AG10803 (cell line): ENCODE results near the gene RFPL3.
"Not testable (repeated sequence)": the region's sequence is repeated elsewhere in the genome, so short reads cannot be mapped to it uniquely, and the experiment has no call there.

Source experiments
- DNase-seq: peaks from one replicate; pipeline ENCODE4 v3.0.0; 2010; ENCODE audit warnings: low read depth
- H3K4me3 ChIP-seq: 2 replicates; pipeline ENCODE4 v1.5.1; 2011; ENCODE audit warnings: mild to moderate bottlenecking, low read length, control low read depth
- TF ChIP-seq, protein P1 (sequence below): conservative IDR thresholded peaks from 2 replicates; pipeline ENCODE4 v1.5.1; 2011; ENCODE audit warnings: mild to moderate bottlenecking, low read length, control low read depth, inconsistent platforms

Gene RFPL3

DNA sequence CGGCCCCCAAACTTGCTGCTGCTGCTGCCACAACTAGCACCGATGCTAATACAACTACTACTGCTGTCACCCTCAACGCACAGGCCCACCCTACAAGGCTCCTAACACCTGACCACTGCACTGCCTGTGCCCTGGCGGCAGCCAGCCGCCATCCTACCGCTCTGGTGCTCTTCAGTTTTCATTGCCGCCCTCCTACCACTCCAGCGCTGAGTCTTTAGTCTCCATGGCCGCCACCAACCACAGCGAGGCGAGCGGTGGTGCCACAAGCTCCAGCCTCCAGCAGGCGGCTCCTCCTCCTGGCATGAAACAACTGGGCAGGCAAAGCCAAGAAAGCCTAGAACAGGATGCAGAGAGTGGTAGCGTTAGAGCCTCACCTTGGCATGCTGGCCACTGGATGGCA, 5.0 kb upstream of the RFPL3 start:
- H3K4me3 ChIP-seq: no peak overlapping the region
- TF ChIP-seq, protein P1, sequence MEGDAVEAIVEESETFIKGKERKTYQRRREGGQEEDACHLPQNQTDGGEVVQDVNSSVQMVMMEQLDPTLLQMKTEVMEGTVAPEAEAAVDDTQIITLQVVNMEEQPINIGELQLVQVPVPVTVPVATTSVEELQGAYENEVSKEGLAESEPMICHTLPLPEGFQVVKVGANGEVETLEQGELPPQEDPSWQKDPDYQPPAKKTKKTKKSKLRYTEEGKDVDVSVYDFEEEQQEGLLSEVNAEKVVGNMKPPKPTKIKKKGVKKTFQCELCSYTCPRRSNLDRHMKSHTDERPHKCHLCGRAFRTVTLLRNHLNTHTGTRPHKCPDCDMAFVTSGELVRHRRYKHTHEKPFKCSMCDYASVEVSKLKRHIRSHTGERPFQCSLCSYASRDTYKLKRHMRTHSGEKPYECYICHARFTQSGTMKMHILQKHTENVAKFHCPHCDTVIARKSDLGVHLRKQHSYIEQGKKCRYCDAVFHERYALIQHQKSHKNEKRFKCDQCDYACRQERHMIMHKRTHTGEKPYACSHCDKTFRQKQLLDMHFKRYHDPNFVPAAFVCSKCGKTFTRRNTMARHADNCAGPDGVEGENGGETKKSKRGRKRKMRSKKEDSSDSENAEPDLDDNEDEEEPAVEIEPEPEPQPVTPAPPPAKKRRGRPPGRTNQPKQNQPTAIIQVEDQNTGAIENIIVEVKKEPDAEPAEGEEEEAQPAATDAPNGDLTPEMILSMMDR: no peak
- DNase-seq: no peak

DNA sequence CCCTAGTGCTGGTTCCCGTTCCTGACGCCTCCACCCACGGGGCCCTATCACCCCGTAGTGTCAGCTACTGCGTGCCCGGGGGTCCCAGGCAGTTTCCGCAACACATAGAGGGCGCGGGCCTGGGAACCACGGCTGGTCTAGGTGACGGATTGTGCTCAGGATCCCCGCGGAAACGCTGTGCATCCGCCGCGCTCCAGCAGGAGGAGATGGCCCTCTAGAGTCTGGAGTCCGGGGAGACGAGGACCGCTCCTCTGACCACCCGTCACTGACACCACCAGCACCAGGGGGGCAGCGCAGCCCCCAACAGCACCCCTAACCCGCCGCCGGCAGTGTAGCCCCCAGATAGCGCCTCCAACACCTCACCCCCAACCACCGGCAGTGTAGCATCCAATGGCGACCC, 4.4 kb upstream of the RFPL3 start:
- H3K4me3 ChIP-seq: no peak overlapping the region
- TF ChIP-seq, protein P1: no peak
- no peak for DNase-seq

DNA sequence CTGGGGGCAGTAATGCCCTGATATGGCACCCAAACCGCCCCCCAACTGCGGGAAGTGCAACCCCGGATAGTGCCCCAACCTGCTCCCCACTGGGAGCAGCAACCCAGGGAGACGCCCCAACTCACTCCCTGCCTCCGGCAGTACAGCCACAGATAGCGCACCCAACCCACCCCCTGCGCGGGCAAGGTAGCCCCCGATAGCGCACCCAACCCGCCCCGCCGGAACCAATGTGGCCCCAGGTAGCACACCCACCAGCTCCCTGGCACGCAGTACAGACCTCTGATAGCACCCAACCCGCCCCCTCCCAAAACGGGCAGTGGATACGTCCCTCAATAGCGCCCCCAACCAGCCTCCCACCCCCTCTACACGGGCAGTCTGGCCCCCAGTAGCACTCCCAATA, 3.8 kb upstream of the RFPL3 start:
- no peak for DNase-seq
- TF ChIP-seq, protein P1: no peak
- no peak overlapping the region for H3K4me3 ChIP-seq

DNA sequence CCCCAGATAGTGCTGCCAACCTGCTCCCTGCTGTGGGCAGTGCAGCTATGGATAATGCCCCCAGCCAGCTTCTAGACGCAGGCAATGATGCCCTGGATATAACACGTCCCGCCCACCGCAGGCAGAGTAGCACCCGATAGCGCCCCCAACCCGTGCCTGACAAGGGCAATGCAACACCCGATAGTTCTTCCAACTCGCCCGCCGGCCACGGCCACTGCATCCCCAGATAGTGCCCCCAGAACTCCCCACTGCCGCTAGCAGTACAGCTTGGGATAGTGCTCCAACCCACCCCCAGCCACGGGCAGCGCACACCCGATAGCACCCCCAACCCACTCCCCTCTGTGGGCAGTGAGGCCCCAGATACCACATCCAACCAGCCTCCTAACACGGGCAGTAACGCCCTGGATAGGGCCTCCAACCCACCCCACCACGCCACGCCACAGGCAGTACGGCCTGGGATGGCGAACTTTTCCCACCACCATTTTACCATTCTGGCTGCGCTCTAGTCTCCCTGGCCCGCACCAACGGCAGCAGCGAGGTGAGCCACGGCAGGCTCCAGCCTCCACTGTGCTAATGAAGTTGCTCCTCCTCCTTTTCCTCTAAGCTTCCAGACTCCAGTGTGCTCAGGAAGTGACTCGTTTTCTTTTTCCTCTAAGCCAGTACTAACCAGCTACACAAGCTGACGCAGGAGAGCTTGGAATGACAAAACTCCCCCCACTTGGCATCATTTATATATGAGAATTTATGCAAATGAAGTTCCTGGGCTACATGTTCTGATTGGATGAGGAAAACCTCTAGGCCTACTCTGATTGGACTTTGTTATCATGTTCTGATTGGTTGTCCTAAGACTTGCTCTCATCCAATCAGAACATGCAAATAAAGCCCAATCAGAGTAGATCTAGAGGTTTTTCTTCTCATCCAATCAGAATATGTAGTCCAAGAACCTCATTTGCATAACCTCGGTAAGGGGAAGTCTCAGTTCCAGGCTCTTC, 3.0 kb upstream of the RFPL3 start:
- DNase-seq: peak; percentile 20
- TF ChIP-seq, protein P1: no peak
- H3K4me3 ChIP-seq: no peak overlapping the region

DNA sequence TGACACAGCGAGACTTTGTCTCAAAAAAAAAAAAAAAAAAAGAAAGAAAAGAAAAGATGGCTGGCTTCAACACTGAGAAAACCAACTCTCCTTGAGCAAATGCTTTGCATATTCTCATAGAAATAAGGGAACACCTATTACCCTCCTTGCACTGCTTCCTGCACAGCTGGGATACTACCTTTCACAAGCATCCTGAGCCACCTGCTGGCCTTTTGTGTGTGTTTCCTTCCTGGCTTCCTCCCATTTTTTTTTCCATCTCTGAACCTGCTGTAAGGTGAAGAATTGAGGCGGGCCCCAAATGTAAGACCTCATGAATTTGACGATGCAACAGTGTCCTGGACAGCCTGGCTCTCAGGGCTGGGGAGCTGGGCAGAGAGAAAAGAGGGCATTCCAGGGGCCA, 1.9 kb upstream of the RFPL3 start:
- TF ChIP-seq, protein P1: no peak
- no peak overlapping the region for H3K4me3 ChIP-seq
- DNase-seq: no peak

DNA sequence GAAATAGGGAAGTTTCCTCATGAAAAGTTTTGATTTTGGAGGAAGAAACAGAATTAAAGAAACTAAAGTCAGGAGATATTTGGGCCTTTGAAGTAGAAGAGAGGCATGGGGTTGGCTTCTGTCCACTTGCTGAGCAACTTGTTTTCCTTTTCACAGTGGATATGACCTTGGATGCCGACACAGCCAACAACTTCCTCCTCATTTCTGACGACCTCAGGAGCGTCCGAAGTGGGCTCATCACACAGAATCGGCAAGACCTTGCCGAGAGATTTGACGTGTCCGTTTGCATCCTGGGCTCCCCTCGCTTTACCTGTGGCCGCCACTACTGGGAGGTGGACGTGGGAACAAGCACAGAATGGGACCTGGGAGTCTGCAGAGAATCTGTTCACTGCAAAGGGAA, 2.4 kb downstream of the RFPL3 start:
- not testable (repeated sequence) for H3K4me3 ChIP-seq

DNA sequence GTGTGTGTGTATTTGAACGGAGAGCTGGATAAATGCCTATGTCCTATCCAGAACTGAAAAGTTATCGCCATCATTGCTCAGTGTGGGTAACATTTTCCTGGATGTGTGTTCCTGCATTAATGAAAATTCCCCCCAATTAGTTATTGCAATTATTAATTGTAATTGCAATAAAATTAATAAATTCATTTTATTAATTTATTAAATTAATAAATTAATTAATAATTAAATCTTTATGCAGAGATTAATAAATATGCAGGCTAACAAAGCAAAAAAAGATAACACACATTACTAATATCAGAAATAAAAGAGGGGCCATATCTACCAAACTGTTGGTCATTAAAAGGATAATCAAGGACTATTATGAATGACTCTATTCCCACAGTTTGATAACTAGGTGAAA, 3.6 kb downstream of the RFPL3 start:
- no peak for DNase-seq
- H3K4me3 ChIP-seq: no peak overlapping the region
- TF ChIP-seq, protein P1: no peak

More for the DNA sequence above, 2.4 kb downstream of the RFPL3 start:
- DNase-seq: not testable (repeated sequence)
